Naive thymus-derived CD4-positive, alpha-beta T cell (primary cell): ENCODE data around the gene FKBP2. TPM values are rescaled to one million over a fixed set of nuclear protein-coding genes. Genes with fewer than 3 reads are reported as not detected.
A peak's percentile ranks its signal among the peaks of the same experiment; 100 is the strongest.

Experiments
- ATAC-seq: fragments of 150-1000 bp; cut with Tn5 transposase; 2 replicates; pipeline ENCODE4 v1.10.0; 2021; ENCODE audit warnings: mild to moderate bottlenecking, moderate library complexity
- CTCF ChIA-PET: fragments of 350-600 bp; sonication (Branson Sonifier 250); formaldehyde crosslinking; loops from one replicate; lab custom pipeline; 2021; ENCODE audit warnings: antibody characterized with exemption; lab: Charles Lee
- POLR2A ChIA-PET: fragments of 350-600 bp; sonication (Branson Sonifier 250); formaldehyde crosslinking; loops from one replicate; lab custom pipeline; 2021; ENCODE audit warnings: antibody characterized with exemption, inconsistent platforms; lab: Charles Lee
- DNase-seq, 9 donors: peaks; one replicate each; pipeline versions ENCODE4 v3.0.0 to v3.0.0-alpha.2; 2020 to 2022; ENCODE audit warnings: mixed read lengths in 1 of 9
- H3K27ac ChIP-seq: one replicate; pipeline ENCODE4 v1.7.0; 2013; ENCODE audit warnings: mild to moderate bottlenecking, low read depth, low read length, moderate library complexity
- H3K27me3 ChIP-seq, 2 donors: one replicate each; pipeline ENCODE4 v1.7.0; 2013; ENCODE audit warnings: low read length in 2 of 2, mild to moderate bottlenecking in 2 of 2, moderate library complexity in 2 of 2; ENCODE audit not compliant: control insufficient read depth in 2 of 2, insufficient read depth in 2 of 2
- H3K36me3 ChIP-seq, 3 experiments: 1 replicate in 2 of 3; 2 replicates in 1 of 3; pipeline ENCODE4 v1.7.0; 2013; ENCODE audit warnings: low read length in 3 of 3, mild to moderate bottlenecking in 3 of 3, moderate library complexity in 1 of 3; ENCODE audit not compliant: insufficient read depth in 3 of 3, control insufficient read depth in 2 of 3
- H3K4me1 ChIP-seq, 2 donors: one replicate each; pipeline ENCODE4 v1.7.0; 2013; ENCODE audit warnings: low read length in 2 of 2, mild to moderate bottlenecking in 2 of 2, moderate library complexity in 1 of 2; ENCODE audit not compliant: control insufficient read depth in 2 of 2, insufficient read depth in 2 of 2
- H3K4me3 ChIP-seq: 2 replicates; pipeline ENCODE4 v1.7.0; 2013; ENCODE audit warnings: mild to moderate bottlenecking, low read length
- H3K9me3 ChIP-seq, 3 experiments: 1 replicate in 2 of 3; 2 replicates in 1 of 3; pipeline ENCODE4 v1.7.0; 2013; ENCODE audit warnings: low read length in 3 of 3; ENCODE audit not compliant: control insufficient read depth in 2 of 3
- H3K27ac Mint-ChIP-seq, 9 donors: one replicate each; pipeline ENCODE4 v1.8.0; 2020 to 2022; ENCODE audit warnings: mixed read lengths in 9 of 9, mild to moderate bottlenecking in 8 of 9, moderate library complexity in 5 of 9, inconsistent platforms in 2 of 9
- H3K27me3 Mint-ChIP-seq, 5 donors: one replicate each; pipeline ENCODE4 v1.8.0; 2021 to 2022; ENCODE audit warnings: mixed read lengths in 5 of 5, mild to moderate bottlenecking in 1 of 5
- H3K36me3 Mint-ChIP-seq, 5 donors: one replicate each; pipeline ENCODE4 v1.8.0; 2020 to 2022; ENCODE audit warnings: mixed read lengths in 5 of 5, mild to moderate bottlenecking in 3 of 5, inconsistent platforms in 1 of 5
- H3K4me1 Mint-ChIP-seq, 7 donors: one replicate each; pipeline ENCODE4 v1.8.0; 2020 to 2022; ENCODE audit warnings: mixed read lengths in 7 of 7, mild to moderate bottlenecking in 3 of 7, inconsistent platforms in 1 of 7
- H3K4me3 Mint-ChIP-seq, 10 donors: one replicate each; pipeline ENCODE4 v1.8.0; 2020 to 2022; ENCODE audit warnings: mild to moderate bottlenecking in 10 of 10, mixed read lengths in 10 of 10, moderate library complexity in 6 of 10, inconsistent platforms in 2 of 10
- H3K9me3 Mint-ChIP-seq, 11 donors: one replicate each; pipeline ENCODE4 v1.8.0; 2020 to 2022; ENCODE audit warnings: mixed read lengths in 11 of 11, mild to moderate bottlenecking in 4 of 11, inconsistent platforms in 1 of 11, moderate library complexity in 1 of 11
- intact Hi-C, 2 donors: fragments of 100-400 bp; cut with micrococcal nuclease; formaldehyde crosslinking; loops; one replicate each; pipeline ENCODE4 v1.15.1; 2023
- polyA plus RNA-seq, 2 donors: library from polyadenylated mRNA; unstranded; fragments of 300-500 nt; fragmentation: Illumina TruSeq; gene quantifications; one replicate each; pipeline ENCODE4 v1.2.3, GENCODE V29; 2021
- total RNA-seq, 6 experiments: library from RNA in 5 of 6; stranded (reverse) in 5 of 6; gene quantifications; 1 replicate in 5 of 6; 2 replicates in 1 of 6; pipeline ENCODE4 v1.2.3 and lab custom pipeline; 2021 to 2026

The FKBP2 gene
- total and polyA plus RNA-seq, 7 experiments from 2014 or later: 20.3 to 81.4 (median 36.8) TPM

DNA sequence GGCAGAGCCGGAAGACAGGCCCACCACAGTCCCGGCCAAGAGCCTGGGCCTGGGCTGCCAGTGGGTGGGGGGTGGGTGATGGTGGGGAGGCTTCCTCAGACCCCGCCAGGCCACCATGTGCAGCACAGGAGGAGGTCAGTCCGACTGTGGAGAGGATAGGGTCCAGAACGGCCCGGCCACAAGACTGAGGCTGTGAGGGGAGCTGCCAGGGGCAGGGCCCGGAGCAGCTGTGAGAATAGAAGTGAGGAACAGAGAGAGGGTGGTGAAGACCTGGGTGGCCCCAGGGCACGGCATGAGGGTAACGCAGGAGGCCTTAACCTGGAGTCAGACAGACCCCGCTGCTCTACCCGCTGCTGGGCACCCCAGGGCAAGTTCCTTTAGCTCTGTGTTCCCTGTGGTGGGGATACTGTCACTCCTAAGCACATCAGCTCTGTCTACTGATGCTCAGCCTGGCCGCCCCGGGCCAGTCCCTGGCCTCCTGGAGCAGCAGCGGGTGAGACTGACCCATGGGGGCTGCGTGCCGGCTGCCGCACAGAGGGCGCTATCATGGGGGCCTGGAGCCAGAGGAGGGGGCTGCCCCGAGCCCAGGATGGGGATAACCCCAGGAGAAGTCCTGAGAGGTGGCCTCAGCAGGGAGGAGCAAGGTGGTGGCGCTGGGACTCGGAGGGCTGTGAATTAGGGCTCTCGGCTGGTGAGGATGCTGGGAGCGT lies 32.7 kb upstream of the FKBP2 start:
- Histone ChIP-seq H3K36me3 (peaks cover 0 to 61% (median 7%) of the 10 kb centered on the region in 3 experiments), H3K9me3 (no peaks in the 10 kb centered on the region), H3K27me3 (no peaks in the 10 kb centered on the region), H3K4me3 (peak overlapping the region; percentile 99), H3K4me1 (peaks cover 28 to 32% of the 10 kb centered on the region in 2 donors), H3K27ac (peak overlapping the region; percentile 88)
- Mint-ChIP-seq H3K4me1 (peaks cover 31 to 59% (median 48%) of the 10 kb centered on the region in 7 donors), H3K9me3 (no peaks in the 10 kb centered on the region), H3K36me3 (peaks cover 0 to 40% (median 18%) of the 10 kb centered on the region in 5 donors), H3K27ac (peak overlapping the region; percentile 86 to 95 (median 92)), H3K27me3 (no peaks in the 10 kb centered on the region), H3K4me3 (peak overlapping the region; percentile 89 to 96 (median 94))
- intact Hi-C loops: loop anchor here (5.0 kb wide), 2 partner anchors 79 to 149 kb away; partner anchors contain the start of genes GPR137 (in 1 of the 2) and RPS6KA4 (in 1 of the 2)
- DNase-seq (no peak), ATAC-seq (no peak)
- CTCF ChIA-PET: interaction anchor here (3.7 to 7.4 kb wide), 5 partner anchors 9 to 95 kb away, joined by 25 to 165 read pairs (median 66); partner anchors contain the start of genes CATSPERZ, ESRRA, NUDT22 and PLCB3
- POLR2A ChIA-PET: interaction anchor here (0.6 to 11.2 kb wide), 15 partner anchors 13 to 1292 kb away, joined by 3 to 220 read pairs (median 41); partner anchors contain the start of genes BAD, CATSPERZ, CCDC88B and DNAJC4

DNA sequence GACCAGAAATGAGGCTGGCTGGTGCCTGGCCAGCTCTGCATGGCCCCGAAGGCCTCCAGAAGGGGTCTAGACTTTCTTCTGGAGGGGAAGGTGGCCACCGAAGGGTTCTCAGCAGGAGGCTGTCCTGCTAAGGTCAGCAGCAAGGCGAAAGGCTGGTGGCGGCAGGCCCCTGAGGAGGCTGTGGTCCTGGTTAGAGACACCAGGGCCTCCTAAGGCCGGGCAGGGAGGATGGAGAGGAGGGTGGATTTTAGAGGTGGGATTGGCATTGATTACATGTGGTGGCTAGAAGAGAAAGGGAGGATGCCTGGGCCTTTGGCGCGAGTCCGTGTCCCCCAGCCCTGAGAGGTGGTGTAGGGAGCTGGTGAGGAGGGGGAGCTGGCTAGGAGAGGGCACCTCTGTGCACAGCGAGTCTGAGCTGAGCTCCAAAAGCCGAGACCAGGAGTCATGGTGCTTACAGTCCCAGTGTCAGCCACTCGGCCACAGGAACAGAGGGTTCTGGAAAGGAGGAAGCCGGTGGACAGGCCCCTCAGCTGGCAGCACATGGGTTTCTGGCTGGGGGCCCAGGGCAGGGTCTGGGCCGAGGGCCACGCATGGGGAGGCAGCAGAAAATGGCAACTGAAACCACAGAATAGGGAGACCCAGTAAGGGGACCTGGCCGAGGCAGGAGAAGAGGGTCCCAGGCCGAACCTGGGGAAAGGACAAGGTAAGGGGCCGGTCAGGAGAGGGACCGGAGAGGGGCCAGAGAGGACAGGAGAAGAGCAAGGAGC lies 31.9 kb upstream of the FKBP2 start:
- ATAC-seq (no peak), DNase-seq (no peak)
- peaks cover 0 to 59% (median 0%) of the 10 kb centered on the region in 3 experiments for H3K36me3 ChIP-seq
- intact Hi-C loops: loop anchor here (5.0 kb wide), 2 partner anchors 78 to 148 kb away; partner anchors contain the start of genes GPR137 (in 1 of the 2) and RPS6KA4 (in 1 of the 2)
- H3K27ac ChIP-seq: peak overlapping the region; percentile 88
- H3K9me3 Mint-ChIP-seq: no peaks in the 10 kb centered on the region
- H3K4me1 Mint-ChIP-seq: peaks cover 32 to 53% (median 46%) of the 10 kb centered on the region in 7 donors
- peak overlapping the region in 8 of 9 donors; percentile 59 to 95 (median 88) for H3K27ac Mint-ChIP-seq
- H3K4me3 Mint-ChIP-seq: peak overlapping the region; percentile 27 to 96 (median 66)
- ChIA-PET CTCF (interaction anchor here (3.7 to 7.4 kb wide), 2 partner anchors 9 to 16 kb away, joined by 25 to 66 read pairs; partner anchors contain the start of genes NUDT22 and TRPT1), POLR2A (interaction anchor here (1.4 to 11.2 kb wide), 8 partner anchors 12 to 570 kb away, joined by 3 to 220 read pairs (median 56); partner anchors contain the start of genes CATSPERZ, DNAJC4, ESRRA and NUDT22)
- no peaks in the 10 kb centered on the region for H3K27me3 Mint-ChIP-seq
- peaks cover 0 to 36% (median 15%) of the 10 kb centered on the region in 5 donors for H3K36me3 Mint-ChIP-seq
- H3K27me3 ChIP-seq: no peaks in the 10 kb centered on the region
- H3K9me3 ChIP-seq: no peaks in the 10 kb centered on the region
- no peak overlapping the region for H3K4me3 ChIP-seq
- peaks cover 28 to 30% of the 10 kb centered on the region in 2 donors for H3K4me1 ChIP-seq

- POLR2A ChIA-PET: interaction anchor here (1.1 to 11.2 kb wide), 3 partner anchors 11 to 26 kb away, joined by 3 to 220 read pairs (median 6); partner anchors contain the start of genes DNAJC4, NUDT22 and TRPT1
- Histone ChIP-seq H3K4me3 (no peak overlapping the region), H3K27me3 (no peaks in the 10 kb centered on the region), H3K4me1 (peaks cover 25 to 26% of the 10 kb centered on the region in 2 donors), H3K27ac (peak overlapping the region; percentile 88), H3K36me3 (peaks cover 0 to 60% (median 0%) of the 10 kb centered on the region in 3 experiments), H3K9me3 (no peaks in the 10 kb centered on the region)
- CTCF ChIA-PET: interaction anchor here (7.4 kb wide), 1 partner anchor 15 kb away, joined by 66 read pairs; the partner anchor contains the start of genes NUDT22 and TRPT1
- ATAC-seq: no peak
- peaks cover 0 to 31% (median 11%) of the 10 kb centered on the region in 5 donors for H3K36me3 Mint-ChIP-seq
- peaks cover 28 to 48% (median 41%) of the 10 kb centered on the region in 7 donors for H3K4me1 Mint-ChIP-seq
- no peak for DNase-seq
- no peaks in the 10 kb centered on the region for H3K27me3 Mint-ChIP-seq
- H3K27ac Mint-ChIP-seq: peak overlapping the region in 7 of 9 donors; percentile 11 to 95 (median 86)
- intact Hi-C loops: loop anchor here (5.0 kb wide), 2 partner anchors 78 to 148 kb away; partner anchors contain the start of genes GPR137 (in 1 of the 2) and RPS6KA4 (in 1 of the 2)
- H3K4me3 Mint-ChIP-seq: peak overlapping the region in 2 of 10 donors; percentile 6 to 51
- H3K9me3 Mint-ChIP-seq: no peaks in the 10 kb centered on the region
These were observed 31.4 kb upstream of the FKBP2 start for GRCh38 chr11:64209563-64209843.

DNA sequence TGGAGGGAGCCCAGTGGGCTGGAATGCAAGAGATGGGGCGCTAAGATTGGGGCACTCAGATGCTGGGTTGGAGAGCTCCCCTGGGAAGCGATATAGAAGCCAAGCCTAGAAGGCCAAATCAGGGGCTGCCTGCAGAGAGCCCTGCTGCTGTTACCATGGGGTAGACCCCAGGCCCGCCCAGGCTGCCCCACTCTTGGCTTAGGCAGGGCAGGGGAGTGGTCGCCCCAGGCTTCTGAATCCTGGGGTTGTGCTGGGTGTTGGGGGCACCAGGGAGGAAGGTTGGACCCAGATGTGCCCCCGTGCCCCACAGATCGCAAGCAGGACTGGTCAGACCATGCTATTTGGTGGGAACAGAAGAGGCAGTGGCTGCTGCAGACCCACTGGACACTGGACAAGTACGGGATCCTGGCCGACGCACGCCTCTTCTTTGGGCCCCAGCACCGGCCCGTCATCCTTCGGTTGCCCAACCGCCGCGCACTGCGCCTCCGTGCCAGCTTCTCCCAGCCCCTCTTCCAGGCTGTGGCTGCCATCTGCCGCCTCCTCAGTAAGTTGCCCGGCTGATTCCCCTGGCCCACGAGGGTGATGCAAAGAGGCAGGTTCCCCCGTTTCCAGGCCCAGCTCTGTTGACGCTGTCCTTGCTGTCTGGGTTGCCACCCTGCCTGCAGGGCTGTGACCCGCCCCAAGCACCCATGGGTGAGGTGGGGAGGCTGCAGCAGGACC lies 30.4 kb upstream of the FKBP2 start:
- Mint-ChIP-seq H3K4me3 (no peak overlapping the region), H3K9me3 (no peaks in the 10 kb centered on the region), H3K27me3 (no peaks in the 10 kb centered on the region), H3K36me3 (peaks cover 0 to 33% (median 12%) of the 10 kb centered on the region in 5 donors), H3K4me1 (peaks cover 24 to 45% (median 40%) of the 10 kb centered on the region in 7 donors), H3K27ac (peak overlapping the region in 5 of 9 donors; percentile 28 to 94 (median 48))
- DNase-seq: no peak
- no peaks in the 10 kb centered on the region for H3K9me3 ChIP-seq
- no peak overlapping the region for H3K4me3 ChIP-seq
- peak overlapping the region; percentile 9 for H3K27ac ChIP-seq
- H3K27me3 ChIP-seq: no peaks in the 10 kb centered on the region
- H3K36me3 ChIP-seq: peaks cover 0 to 69% (median 0%) of the 10 kb centered on the region in 3 experiments
- CTCF ChIA-PET: no interaction called here
- no peak for ATAC-seq
- H3K4me1 ChIP-seq: peaks cover 20 to 21% of the 10 kb centered on the region in 2 donors
- POLR2A ChIA-PET: interaction anchor here (1.1 to 11.2 kb wide), 5 partner anchors 10 to 25 kb away, joined by 3 to 220 read pairs (median 5); partner anchors contain the start of genes DNAJC4, NUDT22 and TRPT1
- intact Hi-C loops: no loop called here

DNA sequence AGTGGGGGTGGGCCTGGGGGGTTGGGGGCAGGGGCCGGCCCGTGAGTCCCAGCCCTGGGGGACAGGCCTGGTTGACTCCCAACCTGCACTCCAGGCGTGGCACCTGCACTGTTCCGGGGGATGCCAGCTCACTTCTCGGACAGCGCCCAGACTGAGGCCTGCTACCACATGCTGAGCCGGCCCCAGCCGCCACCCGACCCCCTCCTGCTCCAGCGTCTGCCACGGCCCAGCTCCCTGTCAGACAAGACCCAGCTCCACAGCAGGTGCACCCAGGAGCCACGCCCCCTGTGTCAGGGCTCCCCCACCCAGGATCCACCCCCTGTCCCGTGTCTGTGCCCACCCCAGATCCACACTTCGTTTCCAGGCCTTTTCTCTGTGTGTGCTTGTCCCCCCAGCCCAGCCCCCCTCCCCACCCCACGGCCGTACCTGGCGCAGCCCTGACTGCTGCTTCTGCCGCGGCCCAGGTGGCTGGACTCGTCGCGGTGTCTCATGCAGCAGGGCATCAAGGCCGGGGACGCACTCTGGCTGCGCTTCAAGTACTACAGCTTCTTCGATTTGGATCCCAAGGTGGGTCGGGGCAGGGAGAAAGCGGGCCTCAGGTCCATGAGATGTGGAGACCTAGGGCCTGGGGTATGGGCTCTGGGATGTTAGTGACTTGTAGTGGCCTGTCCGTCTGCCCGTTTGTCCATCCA lies 29.6 kb upstream of the FKBP2 start:
- CTCF ChIA-PET: no interaction called here
- no peaks in the 10 kb centered on the region for H3K9me3 Mint-ChIP-seq
- peaks cover 0 to 31% (median 12%) of the 10 kb centered on the region in 5 donors for H3K36me3 Mint-ChIP-seq
- POLR2A ChIA-PET: interaction anchor here (0.9 to 11.2 kb wide), 4 partner anchors 9 to 31 kb away, joined by 3 to 220 read pairs (median 4); partner anchors contain the start of genes NUDT22 and TRPT1
- Histone ChIP-seq H3K4me1 (peaks cover 11 to 12% of the 10 kb centered on the region in 2 donors), H3K27me3 (no peaks in the 10 kb centered on the region), H3K27ac (no peak overlapping the region), H3K9me3 (no peaks in the 10 kb centered on the region), H3K4me3 (no peak overlapping the region), H3K36me3 (peaks cover 0 to 75% (median 0%) of the 10 kb centered on the region in 3 experiments)
- ATAC-seq (no peak), DNase-seq (no peak)
- intact Hi-C loops: no loop called here
- no peaks in the 10 kb centered on the region for H3K27me3 Mint-ChIP-seq
- peak overlapping the region in 1 of 9 donors; percentile 17 for H3K27ac Mint-ChIP-seq
- H3K4me3 Mint-ChIP-seq: no peak overlapping the region
- H3K4me1 Mint-ChIP-seq: peaks cover 22 to 37% (median 31%) of the 10 kb centered on the region in 7 donors
